Stomach (tissue), 4 donors: Measurements from ENCODE around the gene PTPRCAP.

Source experiments
- EP300 ChIP-seq: sonication (generic); formaldehyde crosslinking; IDR thresholded peaks from one replicate; pipeline ENCODE4 v1.6.1; 2017; ENCODE audit warnings: antibody characterized with exemption
- POLR2A ChIP-seq, 4 donors: fragments of 450-650 bp; IDR thresholded peaks; one replicate each; pipeline ENCODE4 v1.6.1; 2016; ENCODE audit warnings: antibody characterized with exemption in 4 of 4, control low read depth in 2 of 4, mild to moderate bottlenecking in 1 of 4, moderate library complexity in 1 of 4
- POLR2AphosphoS5 ChIP-seq, 3 donors: sonication (generic); formaldehyde crosslinking; IDR thresholded peaks; one replicate each; pipeline ENCODE4 v1.6.1; 2016; ENCODE audit warnings: antibody characterized with exemption in 3 of 3
- TF ChIP-seq, protein P1 (sequence below), 7 experiments: fragments of 450-650 bp in 4 of 7; fragments of 200-600 bp in 3 of 7; sonication (generic) in 3 of 7; IDR thresholded peaks; one replicate each; pipeline ENCODE4 v1.5.1; 2016 to 2019; ENCODE audit warnings: antibody characterized with exemption in 7 of 7, control low read depth in 2 of 7, mild to moderate bottlenecking in 1 of 7

DNA sequence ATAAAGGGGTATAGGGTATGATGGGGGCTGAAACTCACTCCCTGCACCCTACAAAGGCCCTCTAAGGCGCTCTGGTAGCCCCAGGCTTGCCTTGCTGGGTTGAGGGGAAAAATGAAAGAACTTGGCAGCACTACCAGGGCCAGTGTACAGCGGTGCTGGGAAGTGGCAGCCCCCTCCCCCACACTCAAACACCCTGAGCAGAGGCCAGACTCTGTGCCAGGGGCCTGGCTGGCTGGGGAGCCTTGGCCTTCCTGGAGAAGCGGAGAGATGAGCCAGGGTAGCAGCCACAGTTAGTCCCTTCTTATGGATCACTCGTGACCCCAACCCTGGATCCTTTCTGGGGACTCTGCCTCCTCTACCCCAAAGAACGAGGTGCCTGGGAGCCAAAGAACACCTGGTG lies 28.9 kb upstream of the PTPRCAP start:
- TF ChIP-seq POLR2AphosphoS5 (IDR thresholded peaks at IDR 0.05): no peak
- TF ChIP-seq, protein P1, sequence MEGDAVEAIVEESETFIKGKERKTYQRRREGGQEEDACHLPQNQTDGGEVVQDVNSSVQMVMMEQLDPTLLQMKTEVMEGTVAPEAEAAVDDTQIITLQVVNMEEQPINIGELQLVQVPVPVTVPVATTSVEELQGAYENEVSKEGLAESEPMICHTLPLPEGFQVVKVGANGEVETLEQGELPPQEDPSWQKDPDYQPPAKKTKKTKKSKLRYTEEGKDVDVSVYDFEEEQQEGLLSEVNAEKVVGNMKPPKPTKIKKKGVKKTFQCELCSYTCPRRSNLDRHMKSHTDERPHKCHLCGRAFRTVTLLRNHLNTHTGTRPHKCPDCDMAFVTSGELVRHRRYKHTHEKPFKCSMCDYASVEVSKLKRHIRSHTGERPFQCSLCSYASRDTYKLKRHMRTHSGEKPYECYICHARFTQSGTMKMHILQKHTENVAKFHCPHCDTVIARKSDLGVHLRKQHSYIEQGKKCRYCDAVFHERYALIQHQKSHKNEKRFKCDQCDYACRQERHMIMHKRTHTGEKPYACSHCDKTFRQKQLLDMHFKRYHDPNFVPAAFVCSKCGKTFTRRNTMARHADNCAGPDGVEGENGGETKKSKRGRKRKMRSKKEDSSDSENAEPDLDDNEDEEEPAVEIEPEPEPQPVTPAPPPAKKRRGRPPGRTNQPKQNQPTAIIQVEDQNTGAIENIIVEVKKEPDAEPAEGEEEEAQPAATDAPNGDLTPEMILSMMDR (IDR thresholded peaks at IDR 0.05): no peak
- no peak for TF ChIP-seq POLR2A (IDR thresholded peaks at IDR 0.05)
- TF ChIP-seq EP300: no peak
